ENCODE measurements around the gene NABP1. TPM values are rescaled to one million over a fixed set of nuclear protein-coding genes. Genes with fewer than 3 reads are reported as not detected.
A peak's percentile ranks its signal among the peaks of the same experiment; 100 is the strongest.

The NABP1 gene
- total and polyA plus RNA-seq, 2 donors: 26.9 to 68.4 TPM

GRCh38 chr2:191657977-191658376 lies 20.0 kb upstream of the NABP1 start:
- Histone ChIP-seq H3K27ac (ENCODE audit: low read depth in 1 of 2, low read length in 1 of 2) (no peak overlapping the region), H3K27me3 (ENCODE audit: control insufficient read depth in 2 of 2, insufficient read depth in 1 of 2, low read length in 1 of 2) (no peaks in the 10 kb centered on the region)

GRCh38 chr2:191659198-191659597 lies 18.7 kb upstream of the NABP1 start:
- Histone ChIP-seq H3K27me3 (ENCODE audit: control insufficient read depth in 2 of 2, insufficient read depth in 1 of 2, low read length in 1 of 2) (no peaks in the 10 kb centered on the region), H3K27ac (ENCODE audit: low read depth in 1 of 2, low read length in 1 of 2) (no peak overlapping the region), H3K4me1 (ENCODE audit: control insufficient read depth in 2 of 2, insufficient read depth in 2 of 2, low read length in 2 of 2) (no peaks in the 10 kb centered on the region), H3K36me3 (ENCODE audit: control insufficient read depth in 2 of 2, insufficient read depth in 2 of 2, low read length in 1 of 2) (no peaks in the 10 kb centered on the region), H3K9me3 (ENCODE audit: control insufficient read depth in 2 of 2, insufficient read depth in 1 of 2, low read length in 1 of 2) (no peaks in the 10 kb centered on the region), H3K4me3 (ENCODE audit: low read length in 2 of 2) (no peak overlapping the region)
- DNase-seq (ENCODE audit: low read depth in 6 of 9, low spot score in 9 of 9): no peak

More at GRCh38 chr2:191657977-191658376, 20.0 kb upstream of the NABP1 start:
- no peak overlapping the region for H3K4me3 ChIP-seq (ENCODE audit: low read length in 2 of 2)
- no peak for DNase-seq (ENCODE audit: low read depth in 6 of 9, low spot score in 9 of 9)
- H3K4me1 ChIP-seq (ENCODE audit: control insufficient read depth in 2 of 2, insufficient read depth in 2 of 2, low read length in 2 of 2): no peaks in the 10 kb centered on the region
- no peaks in the 10 kb centered on the region for H3K36me3 ChIP-seq (ENCODE audit: control insufficient read depth in 2 of 2, insufficient read depth in 2 of 2, low read length in 1 of 2)
- H3K9me3 ChIP-seq (ENCODE audit: control insufficient read depth in 2 of 2, insufficient read depth in 1 of 2, low read length in 1 of 2): no peaks in the 10 kb centered on the region

- WGBS: 0% methylated on average over 1 of the region's 1 CpG
- no peaks in the 10 kb centered on the region for H3K27me3 ChIP-seq (ENCODE audit: control insufficient read depth in 2 of 2, insufficient read depth in 1 of 2, low read length in 1 of 2)
- H3K4me1 ChIP-seq (ENCODE audit: control insufficient read depth in 2 of 2, insufficient read depth in 2 of 2, low read length in 2 of 2): no peaks in the 10 kb centered on the region
- no peak overlapping the region for H3K4me3 ChIP-seq (ENCODE audit: low read length in 2 of 2)
- no peaks in the 10 kb centered on the region for H3K9me3 ChIP-seq (ENCODE audit: control insufficient read depth in 2 of 2, insufficient read depth in 1 of 2, low read length in 1 of 2)
- H3K36me3 ChIP-seq (ENCODE audit: control insufficient read depth in 2 of 2, insufficient read depth in 2 of 2, low read length in 1 of 2): no peaks in the 10 kb centered on the region
- no peak for DNase-seq (ENCODE audit: low read depth in 6 of 9, low spot score in 9 of 9)
- no peak overlapping the region for H3K27ac ChIP-seq (ENCODE audit: low read depth in 1 of 2, low read length in 1 of 2)
Observed at GRCh38 chr2:191660575-191660974, 17.4 kb upstream of the NABP1 start.

- Histone ChIP-seq H3K4me3 (ENCODE audit: low read length in 2 of 2) (no peak overlapping the region), H3K27me3 (ENCODE audit: control insufficient read depth in 2 of 2, insufficient read depth in 1 of 2, low read length in 1 of 2) (no peaks in the 10 kb centered on the region), H3K27ac (ENCODE audit: low read depth in 1 of 2, low read length in 1 of 2) (no peak overlapping the region), H3K36me3 (ENCODE audit: control insufficient read depth in 2 of 2, insufficient read depth in 2 of 2, low read length in 1 of 2) (no peaks in the 10 kb centered on the region), H3K9me3 (ENCODE audit: control insufficient read depth in 2 of 2, insufficient read depth in 1 of 2, low read length in 1 of 2) (no peaks in the 10 kb centered on the region), H3K4me1 (ENCODE audit: control insufficient read depth in 2 of 2, insufficient read depth in 2 of 2, low read length in 2 of 2) (no peaks in the 10 kb centered on the region)
- 96% methylated on average over 2 of the region's 2 CpGs for WGBS
- DNase-seq (ENCODE audit: low read depth in 6 of 9, low spot score in 9 of 9): no peak
Observed at GRCh38 chr2:191661097-191661924, 16.6 kb upstream of the NABP1 start.

DNA sequence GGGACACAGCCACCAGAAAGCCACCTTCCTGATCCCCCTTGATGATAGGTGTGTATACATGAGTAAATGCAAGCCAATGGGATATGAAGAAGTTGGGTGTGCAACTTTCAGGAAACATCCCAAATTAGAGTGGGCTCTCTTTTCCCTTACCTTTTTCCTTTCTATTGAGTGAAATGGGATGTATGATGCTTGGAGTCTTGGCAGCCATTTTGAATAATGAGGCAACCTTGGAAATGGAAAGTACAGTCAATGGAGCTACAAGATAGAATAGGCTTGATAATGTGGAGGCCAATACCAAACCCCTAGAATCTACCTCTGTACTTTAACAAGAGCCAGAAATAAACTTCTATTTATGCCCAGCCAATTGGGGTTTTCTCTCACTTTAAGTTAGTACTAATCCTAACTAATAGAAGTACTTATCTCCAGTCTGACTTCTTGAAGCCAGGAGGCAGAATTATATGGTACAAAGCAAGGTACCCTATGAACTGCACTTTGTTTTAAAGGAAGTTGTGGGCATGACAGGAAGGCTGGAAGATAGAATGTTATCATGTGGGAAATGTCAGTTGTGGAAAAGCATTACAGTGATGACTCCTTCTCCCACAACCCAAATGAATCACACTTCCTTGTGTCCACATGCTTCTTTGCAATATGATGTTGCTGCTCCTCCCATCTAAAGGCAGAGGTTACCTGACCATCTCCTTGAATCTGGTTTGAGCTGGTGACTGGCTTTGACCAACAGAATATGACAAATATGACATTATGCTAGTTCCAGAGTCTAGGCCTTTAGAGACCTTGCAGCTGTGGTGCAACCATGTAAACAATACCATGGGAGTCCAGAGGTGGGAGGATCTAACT lies 12.9 kb upstream of the NABP1 start:
- peaks cover 2 to 5% of the 10 kb centered on the region in 2 donors for H3K4me1 ChIP-seq (ENCODE audit: control insufficient read depth in 2 of 2, insufficient read depth in 2 of 2, low read length in 2 of 2)

GRCh38 chr2:191666226-191666625 lies 11.7 kb upstream of the NABP1 start:
- Histone ChIP-seq H3K9me3 (ENCODE audit: control insufficient read depth in 2 of 2, insufficient read depth in 1 of 2, low read length in 1 of 2) (no peaks in the 10 kb centered on the region), H3K36me3 (ENCODE audit: control insufficient read depth in 2 of 2, insufficient read depth in 2 of 2, low read length in 1 of 2) (no peaks in the 10 kb centered on the region), H3K27ac (ENCODE audit: low read depth in 1 of 2, low read length in 1 of 2) (peak overlapping the region in 1 of 2 donors; percentile 20), H3K4me3 (ENCODE audit: low read length in 2 of 2) (no peak overlapping the region), H3K27me3 (ENCODE audit: control insufficient read depth in 2 of 2, insufficient read depth in 1 of 2, low read length in 1 of 2) (no peaks in the 10 kb centered on the region), H3K4me1 (ENCODE audit: control insufficient read depth in 2 of 2, insufficient read depth in 2 of 2, low read length in 2 of 2) (peaks cover 2 to 5% of the 10 kb centered on the region in 2 donors)
- 94% methylated on average over 4 of the region's 4 CpGs for WGBS
- DNase-seq (ENCODE audit: low read depth in 6 of 9, low spot score in 9 of 9): no peak

More for the DNA sequence above, 12.9 kb upstream of the NABP1 start:
- H3K9me3 ChIP-seq (ENCODE audit: control insufficient read depth in 2 of 2, insufficient read depth in 1 of 2, low read length in 1 of 2): no peaks in the 10 kb centered on the region
- no peak overlapping the region for H3K4me3 ChIP-seq (ENCODE audit: low read length in 2 of 2)
- no peak for DNase-seq (ENCODE audit: low read depth in 6 of 9, low spot score in 9 of 9)
- H3K27ac ChIP-seq (ENCODE audit: low read depth in 1 of 2, low read length in 1 of 2): no peak overlapping the region
- H3K36me3 ChIP-seq (ENCODE audit: control insufficient read depth in 2 of 2, insufficient read depth in 2 of 2, low read length in 1 of 2): no peaks in the 10 kb centered on the region
- H3K27me3 ChIP-seq (ENCODE audit: control insufficient read depth in 2 of 2, insufficient read depth in 1 of 2, low read length in 1 of 2): no peaks in the 10 kb centered on the region

- Histone ChIP-seq H3K36me3 (ENCODE audit: control insufficient read depth in 2 of 2, insufficient read depth in 2 of 2, low read length in 1 of 2) (no peaks in the 10 kb centered on the region), H3K27ac (ENCODE audit: low read depth in 1 of 2, low read length in 1 of 2) (peak overlapping the region in 1 of 2 donors; percentile 20), H3K27me3 (ENCODE audit: control insufficient read depth in 2 of 2, insufficient read depth in 1 of 2, low read length in 1 of 2) (no peaks in the 10 kb centered on the region), H3K9me3 (ENCODE audit: control insufficient read depth in 2 of 2, insufficient read depth in 1 of 2, low read length in 1 of 2) (no peaks in the 10 kb centered on the region), H3K4me1 (ENCODE audit: control insufficient read depth in 2 of 2, insufficient read depth in 2 of 2, low read length in 2 of 2) (peaks cover 2 to 5% of the 10 kb centered on the region in 2 donors), H3K4me3 (ENCODE audit: low read length in 2 of 2) (no peak overlapping the region)
- peak in 2 of 9 donors; percentile 21 to 46 for DNase-seq (ENCODE audit: low read depth in 6 of 9, low spot score in 9 of 9)
- WGBS: 66% methylated on average over 3 of the region's 3 CpGs
Observed at GRCh38 chr2:191666732-191667131, 11.2 kb upstream of the NABP1 start.

GRCh38 chr2:191670076-191670475 lies 7.9 kb upstream of the NABP1 start:
- Histone ChIP-seq H3K9me3 (ENCODE audit: control insufficient read depth in 2 of 2, insufficient read depth in 1 of 2, low read length in 1 of 2) (peaks cover 0 to 4% of the 10 kb centered on the region in 2 donors), H3K4me3 (ENCODE audit: low read length in 2 of 2) (no peak overlapping the region), H3K36me3 (ENCODE audit: control insufficient read depth in 2 of 2, insufficient read depth in 2 of 2, low read length in 1 of 2) (no peaks in the 10 kb centered on the region), H3K4me1 (ENCODE audit: control insufficient read depth in 2 of 2, insufficient read depth in 2 of 2, low read length in 2 of 2) (peaks cover 2 to 5% of the 10 kb centered on the region in 2 donors), H3K27ac (ENCODE audit: low read depth in 1 of 2, low read length in 1 of 2) (no peak overlapping the region), H3K27me3 (ENCODE audit: control insufficient read depth in 2 of 2, insufficient read depth in 1 of 2, low read length in 1 of 2) (no peaks in the 10 kb centered on the region)
- DNase-seq (ENCODE audit: low read depth in 6 of 9, low spot score in 9 of 9): no peak

DNA sequence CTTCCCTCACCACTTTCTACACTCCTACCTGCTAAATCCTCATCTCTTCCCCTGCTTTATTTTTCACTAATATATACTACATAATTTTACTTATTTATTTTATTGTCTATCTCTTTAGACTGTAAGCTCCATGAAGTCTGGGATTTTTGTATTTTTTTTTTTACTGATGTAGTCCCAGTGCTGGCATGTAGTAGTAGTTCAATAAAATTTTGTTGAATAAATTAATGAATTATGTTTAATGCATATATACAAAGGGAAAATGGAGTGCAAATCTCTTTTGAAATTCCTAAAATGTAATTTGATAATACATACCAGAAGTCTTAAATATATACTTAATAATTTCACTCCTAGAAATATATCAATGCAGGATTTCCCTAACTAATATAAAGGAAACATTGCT lies 7.1 kb upstream of the NABP1 start:
- H3K36me3 ChIP-seq (ENCODE audit: control insufficient read depth in 2 of 2, insufficient read depth in 2 of 2, low read length in 1 of 2): no peaks in the 10 kb centered on the region
- no peak overlapping the region for H3K27ac ChIP-seq (ENCODE audit: low read depth in 1 of 2, low read length in 1 of 2)
- no peaks in the 10 kb centered on the region for H3K27me3 ChIP-seq (ENCODE audit: control insufficient read depth in 2 of 2, insufficient read depth in 1 of 2, low read length in 1 of 2)
- H3K9me3 ChIP-seq (ENCODE audit: control insufficient read depth in 2 of 2, insufficient read depth in 1 of 2, low read length in 1 of 2): peaks cover 0 to 4% of the 10 kb centered on the region in 2 donors
- no peak overlapping the region for H3K4me3 ChIP-seq (ENCODE audit: low read length in 2 of 2)
- no peak for DNase-seq (ENCODE audit: low read depth in 6 of 9, low spot score in 9 of 9)
- peaks cover 4 to 7% of the 10 kb centered on the region in 2 donors for H3K4me1 ChIP-seq (ENCODE audit: control insufficient read depth in 2 of 2, insufficient read depth in 2 of 2, low read length in 2 of 2)

All from thymus (tissue), 11 donors.